GM12872 (cell line): ENCODE data around the gene CDK9.

Source experiments
- TF ChIP-seq, protein P1 (sequence below): IDR thresholded peaks from 3 replicates; pipeline ENCODE4 v1.5.1; 2011; ENCODE audit warnings: low read depth, mild to moderate bottlenecking, low read length, moderate library complexity; ENCODE audit not compliant: insufficient read depth

Gene CDK9

DNA sequence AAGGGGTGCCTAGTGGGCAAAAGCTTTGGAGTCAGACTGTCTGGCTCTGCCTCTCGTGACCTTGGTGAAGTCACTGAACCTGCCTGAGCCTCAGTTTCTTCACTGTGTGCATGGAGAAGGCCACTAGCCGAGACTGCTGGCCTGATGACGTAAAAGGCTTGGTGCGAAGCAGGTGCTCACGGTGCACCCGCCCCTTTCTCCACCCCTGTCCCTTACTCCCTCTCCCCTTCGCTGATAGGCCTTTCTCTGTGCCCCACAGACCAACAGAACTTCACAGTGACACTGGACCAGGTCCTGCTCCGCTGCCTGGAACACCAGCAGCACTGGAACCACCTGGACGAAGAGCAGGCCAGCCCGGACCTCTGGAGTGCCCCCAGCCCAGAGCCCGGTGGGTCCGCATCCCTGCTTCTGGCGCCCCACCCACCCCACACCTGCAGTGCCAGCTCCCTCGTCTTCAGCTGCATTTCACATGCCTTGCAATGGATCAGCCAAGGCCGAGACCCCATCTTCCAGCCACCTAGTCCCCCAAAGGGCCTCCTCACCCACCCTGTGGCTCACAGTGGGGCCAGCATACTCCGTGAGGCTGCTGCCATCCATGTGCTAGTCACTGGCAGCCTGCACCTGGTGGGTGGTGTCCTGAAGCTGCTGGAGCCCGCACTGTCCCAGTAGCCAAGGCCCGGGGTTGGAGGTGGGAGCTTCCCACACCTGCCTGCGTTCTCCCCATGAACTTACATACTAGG, 27.3 kb downstream of the CDK9 start:
- TF ChIP-seq, protein P1, sequence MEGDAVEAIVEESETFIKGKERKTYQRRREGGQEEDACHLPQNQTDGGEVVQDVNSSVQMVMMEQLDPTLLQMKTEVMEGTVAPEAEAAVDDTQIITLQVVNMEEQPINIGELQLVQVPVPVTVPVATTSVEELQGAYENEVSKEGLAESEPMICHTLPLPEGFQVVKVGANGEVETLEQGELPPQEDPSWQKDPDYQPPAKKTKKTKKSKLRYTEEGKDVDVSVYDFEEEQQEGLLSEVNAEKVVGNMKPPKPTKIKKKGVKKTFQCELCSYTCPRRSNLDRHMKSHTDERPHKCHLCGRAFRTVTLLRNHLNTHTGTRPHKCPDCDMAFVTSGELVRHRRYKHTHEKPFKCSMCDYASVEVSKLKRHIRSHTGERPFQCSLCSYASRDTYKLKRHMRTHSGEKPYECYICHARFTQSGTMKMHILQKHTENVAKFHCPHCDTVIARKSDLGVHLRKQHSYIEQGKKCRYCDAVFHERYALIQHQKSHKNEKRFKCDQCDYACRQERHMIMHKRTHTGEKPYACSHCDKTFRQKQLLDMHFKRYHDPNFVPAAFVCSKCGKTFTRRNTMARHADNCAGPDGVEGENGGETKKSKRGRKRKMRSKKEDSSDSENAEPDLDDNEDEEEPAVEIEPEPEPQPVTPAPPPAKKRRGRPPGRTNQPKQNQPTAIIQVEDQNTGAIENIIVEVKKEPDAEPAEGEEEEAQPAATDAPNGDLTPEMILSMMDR = no peak

DNA sequence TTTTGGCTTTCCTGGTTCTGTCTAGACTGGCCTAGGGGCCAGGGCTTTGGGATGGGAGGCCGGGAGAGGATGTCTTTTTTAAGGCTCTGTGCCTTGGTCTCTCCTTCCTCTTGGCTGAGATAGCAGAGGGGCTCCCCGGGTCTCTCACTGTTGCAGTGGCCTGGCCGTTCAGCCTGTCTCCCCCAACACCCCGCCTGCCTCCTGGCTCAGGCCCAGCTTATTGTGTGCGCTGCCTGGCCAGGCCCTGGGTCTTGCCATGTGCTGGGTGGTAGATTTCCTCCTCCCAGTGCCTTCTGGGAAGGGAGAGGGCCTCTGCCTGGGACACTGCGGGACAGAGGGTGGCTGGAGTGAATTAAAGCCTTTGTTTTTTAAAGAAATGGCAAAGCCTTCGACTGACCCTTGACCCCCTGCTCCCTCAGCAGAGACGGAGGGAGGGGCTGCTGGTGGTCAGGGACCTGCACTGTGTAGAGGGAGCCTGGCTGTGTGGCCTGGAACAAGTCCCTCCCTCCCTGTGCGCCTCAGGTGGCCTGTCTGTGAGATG, 27.9 kb downstream of the CDK9 start:
- TF ChIP-seq, protein P1 = no peak

- TF ChIP-seq, protein P1 = no peak
Observed at GRCh38 chr9:127814619-127815511, 29.0 kb downstream of the CDK9 start.

GRCh38 chr9:127815512-127816361, 29.9 kb downstream of the CDK9 start:
- TF ChIP-seq, protein P1 = no peak

DNA sequence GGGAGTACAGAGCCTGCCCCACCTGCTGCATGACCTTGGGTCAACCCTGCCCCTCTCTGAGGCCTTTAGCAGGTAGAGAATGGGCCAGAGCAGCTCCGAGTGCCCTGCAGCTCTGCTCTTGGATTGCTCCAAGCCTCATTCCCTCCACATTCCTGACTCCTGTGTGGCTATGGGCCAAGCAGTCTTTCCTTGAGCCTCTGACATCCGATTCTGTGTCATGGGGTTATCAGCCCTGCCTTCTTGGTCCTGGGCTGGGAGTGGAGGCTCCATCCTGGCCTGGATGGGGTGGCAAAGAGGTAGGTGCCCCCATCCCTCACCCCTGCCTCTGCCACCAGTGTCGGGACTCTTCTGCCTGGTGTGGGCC, 30.5 kb downstream of the CDK9 start:
- TF ChIP-seq, protein P1 = no peak

GRCh38 chr9:127816728-127817127, 30.9 kb downstream of the CDK9 start:
- TF ChIP-seq, protein P1 = no peak

GRCh38 chr9:127817881-127818434, 32.1 kb downstream of the CDK9 start:
- TF ChIP-seq, protein P1 = no peak
